HG03378 (cell line): ENCODE data around the gene CCZ1B.
"Not testable (repeated sequence)": the region's sequence is repeated elsewhere in the genome, so short reads cannot be mapped to it uniquely, and the experiment has no call there.

Experiments used
- ATAC-seq: cut with Tn5 transposase; IDR thresholded peaks from one replicate; pipeline ENCODE4 v1.9.1; 2021; ENCODE audit warnings: mild to moderate bottlenecking, moderate library complexity; ENCODE audit not compliant: unreplicated experiment

CCZ1B gene

DNA sequence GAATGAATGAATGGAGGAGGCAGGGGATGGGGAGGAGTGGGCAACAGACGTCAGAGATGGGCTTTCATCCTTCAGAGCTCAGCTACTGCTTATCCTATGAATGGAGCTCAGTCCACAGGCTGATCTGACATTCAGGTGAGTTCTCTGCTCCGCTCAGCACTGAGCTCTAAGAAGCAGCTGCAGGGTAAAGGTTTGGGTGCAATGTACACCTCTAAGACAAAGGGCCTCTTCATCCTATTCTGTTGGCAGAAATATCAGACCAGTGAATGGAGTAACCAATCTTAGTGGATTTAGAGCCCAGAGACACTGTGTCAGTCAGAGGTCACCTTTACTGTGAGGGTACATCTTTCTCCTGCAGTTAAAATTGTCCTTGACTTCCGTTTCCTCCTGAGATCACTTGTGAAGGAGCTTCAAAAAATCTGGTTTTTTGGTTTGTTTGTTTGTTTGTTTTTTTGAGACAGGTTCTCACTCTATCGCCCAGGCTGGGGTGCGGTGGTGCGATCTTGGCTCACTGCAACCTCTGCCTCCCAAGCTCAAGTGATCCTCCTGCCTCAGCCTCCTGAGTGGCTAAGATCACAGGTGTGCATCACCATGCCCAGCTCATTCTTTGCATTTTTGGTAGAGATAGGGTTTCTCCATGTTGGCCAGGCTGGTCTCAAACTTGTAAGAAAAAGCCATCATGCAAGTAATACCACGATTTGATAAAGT, 5.1 kb upstream of the CCZ1B start:
- no peak for ATAC-seq

DNA sequence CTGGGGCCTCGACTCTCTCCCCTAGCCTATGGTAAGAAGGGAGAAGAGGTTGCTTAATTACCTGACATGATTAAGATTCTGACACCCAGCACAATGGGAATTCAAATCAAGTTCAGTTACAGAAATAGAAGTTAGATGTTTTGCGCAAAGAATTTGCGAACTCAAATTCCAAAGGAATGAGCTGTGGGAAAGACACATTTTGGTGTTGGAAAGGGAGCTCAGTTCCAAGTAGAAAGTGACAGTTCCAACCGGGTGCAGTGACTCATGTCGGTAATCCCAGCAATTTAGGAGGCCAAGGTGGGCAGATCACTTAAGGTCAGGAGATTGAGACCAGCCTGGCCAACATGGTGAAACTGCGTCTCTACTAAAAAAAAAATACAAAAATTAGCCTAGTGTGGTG, 4.0 kb upstream of the CCZ1B start:
- ATAC-seq = not testable (repeated sequence)

DNA sequence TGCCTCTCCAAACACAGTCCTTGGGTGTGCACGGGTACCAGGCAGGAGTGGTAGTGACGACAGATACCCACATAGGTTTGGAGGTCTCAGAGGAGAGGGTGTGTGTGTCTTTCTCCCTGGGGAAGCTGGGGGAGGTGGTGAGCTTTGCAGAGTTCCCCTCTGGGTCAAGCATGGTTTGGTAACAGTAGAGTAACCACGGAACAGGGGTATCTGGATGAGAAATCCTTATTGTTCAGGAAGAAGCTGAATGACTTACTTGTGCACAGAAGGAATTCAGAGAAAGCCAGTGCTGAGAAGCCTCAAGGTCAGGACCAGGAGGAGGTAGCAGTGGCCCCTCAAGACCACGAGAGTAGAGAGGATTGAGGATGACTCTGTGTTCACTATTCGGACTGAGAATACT, 3.5 kb upstream of the CCZ1B start:
- not testable (repeated sequence) for ATAC-seq

DNA sequence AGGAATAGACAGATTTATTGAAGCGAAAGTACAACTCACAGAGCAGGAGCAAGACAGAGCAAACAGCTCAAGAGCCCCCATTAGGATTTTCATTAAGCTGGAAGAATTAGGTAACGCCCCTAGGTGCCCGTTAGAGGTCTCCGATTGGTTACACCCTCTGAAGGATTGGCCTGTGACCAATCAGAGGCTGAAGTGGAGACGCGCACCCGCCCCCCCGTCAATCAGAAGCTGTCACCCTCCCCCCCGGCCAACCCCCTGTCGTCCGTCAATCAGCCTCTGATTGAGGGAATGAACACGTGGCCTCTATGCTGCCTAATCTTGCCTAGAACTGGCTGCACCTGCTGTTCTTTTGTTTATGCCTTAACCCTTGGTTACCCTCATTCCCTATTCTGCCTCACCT, 1.1 kb upstream of the CCZ1B start:
- ATAC-seq = not testable (repeated sequence)

DNA sequence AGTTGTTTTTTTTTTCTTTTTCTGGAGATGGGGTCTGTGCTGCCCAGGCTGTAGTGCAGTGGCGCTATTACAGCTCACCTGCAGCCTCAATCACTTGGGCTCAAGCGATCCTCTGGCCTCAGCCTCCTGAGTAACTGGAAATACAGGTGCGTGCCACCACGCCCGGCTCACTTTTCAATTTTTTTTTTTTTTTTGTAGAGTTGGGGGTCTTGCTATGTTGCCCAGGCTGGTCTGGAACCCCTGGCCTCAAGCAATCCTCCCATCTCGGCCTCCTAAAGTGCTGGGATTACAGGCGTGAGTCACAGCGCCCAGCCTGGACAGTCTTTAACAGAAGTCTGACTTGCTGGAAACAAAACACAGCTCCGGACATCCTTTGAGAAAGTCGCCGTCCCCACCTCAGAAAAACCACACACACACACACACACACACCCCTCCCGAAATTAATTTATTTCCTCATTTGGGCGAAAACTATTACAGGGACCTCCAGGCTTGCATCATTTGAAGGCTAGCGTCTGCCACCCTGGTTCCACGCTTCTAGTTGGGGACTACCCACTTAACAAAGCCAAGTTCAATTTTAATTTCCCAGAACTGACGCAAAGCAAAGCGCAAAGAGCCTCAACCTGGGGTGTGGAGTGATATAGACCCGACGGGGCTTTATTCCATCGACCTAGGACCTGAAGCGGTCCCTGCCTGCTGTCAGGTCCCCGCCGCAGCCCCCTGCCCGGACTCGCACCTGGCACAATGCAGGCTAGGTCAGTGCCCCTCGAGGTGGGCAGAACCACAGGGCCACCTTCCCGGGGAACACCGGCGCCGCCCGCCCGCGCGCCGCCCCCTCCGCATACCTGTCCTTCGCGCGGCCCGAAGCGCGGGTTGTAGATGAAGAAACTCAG, 594 bp downstream of the CCZ1B start:
- ATAC-seq = peak; percentile 39

DNA sequence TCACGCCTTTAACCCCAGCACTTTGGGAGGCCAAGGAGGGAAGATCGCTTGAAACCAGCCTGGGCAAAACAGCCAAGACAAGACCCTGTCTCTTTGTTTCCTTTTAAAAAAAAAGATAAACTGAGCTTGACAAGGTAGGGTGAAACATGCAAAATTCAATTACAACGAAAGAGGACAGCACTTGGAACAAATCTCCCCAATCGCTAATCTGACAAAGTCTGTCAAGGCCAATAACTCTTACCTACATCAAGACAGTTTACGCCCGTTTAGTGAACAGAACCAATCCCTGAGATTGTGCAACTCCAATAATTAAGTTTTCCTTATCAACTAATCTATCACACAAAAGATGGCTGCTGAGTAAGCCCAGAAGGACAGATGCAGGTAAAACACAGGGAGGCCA, 4.5 kb downstream of the CCZ1B start:
- not testable (repeated sequence) for ATAC-seq

DNA sequence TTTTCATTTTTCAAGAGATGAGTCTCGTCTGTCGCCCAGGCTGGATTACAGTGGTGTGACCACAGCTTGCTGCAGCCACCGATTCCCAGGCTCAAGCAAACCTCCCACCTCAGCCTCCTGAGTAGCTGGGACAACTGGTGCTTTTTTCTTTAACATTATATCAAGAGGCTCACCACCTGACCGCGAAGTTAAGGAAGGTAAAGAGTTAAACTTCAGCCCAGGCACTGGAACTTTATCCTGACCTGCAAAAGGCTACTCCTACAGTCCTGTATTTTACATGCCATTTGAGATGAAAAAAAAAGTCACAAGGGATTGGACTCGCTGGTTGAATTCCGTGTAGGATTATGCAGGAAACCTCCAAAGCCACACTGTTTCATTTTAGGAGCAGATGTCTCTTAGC, 10.6 kb downstream of the CCZ1B start:
- ATAC-seq = not testable (repeated sequence)

DNA sequence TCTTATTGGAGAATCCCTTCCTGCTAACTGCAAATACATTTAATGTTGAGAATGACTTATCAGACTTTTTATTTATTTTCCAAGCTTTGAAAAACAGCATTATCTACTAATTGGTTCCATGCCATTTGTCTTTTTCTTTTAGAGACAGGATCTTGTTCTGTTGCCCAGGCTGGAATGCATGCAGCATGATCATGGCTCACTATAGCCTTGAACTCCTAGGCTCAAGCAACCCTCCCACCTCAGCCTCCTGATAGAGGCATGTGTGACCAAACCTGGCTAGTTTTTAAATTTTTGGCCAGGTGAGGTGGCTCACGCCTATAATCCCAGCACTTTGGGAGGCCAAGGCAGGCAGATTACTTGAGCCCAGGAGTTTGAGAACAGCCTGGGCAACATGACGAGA, 13.1 kb downstream of the CCZ1B start:
- ATAC-seq = not testable (repeated sequence)

DNA sequence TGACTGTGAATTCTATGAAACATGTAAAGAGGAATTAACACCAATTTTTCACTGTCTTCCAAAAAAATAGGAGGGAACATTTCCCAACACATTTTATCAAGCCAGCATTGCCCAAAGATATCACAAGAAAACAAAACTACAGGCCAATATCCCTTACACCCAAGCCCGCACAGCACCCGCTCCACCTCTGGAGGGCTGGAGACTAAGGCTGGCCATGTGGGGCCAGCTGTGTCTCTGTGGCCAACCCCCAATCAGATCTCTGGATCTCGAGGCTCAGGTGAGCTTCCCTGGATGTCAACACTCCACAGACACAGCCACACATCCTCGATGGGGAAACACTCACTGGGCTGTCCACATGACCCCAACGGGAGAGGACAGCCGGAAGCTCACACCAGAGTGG, 18.1 kb downstream of the CCZ1B start:
- not testable (repeated sequence) for ATAC-seq

DNA sequence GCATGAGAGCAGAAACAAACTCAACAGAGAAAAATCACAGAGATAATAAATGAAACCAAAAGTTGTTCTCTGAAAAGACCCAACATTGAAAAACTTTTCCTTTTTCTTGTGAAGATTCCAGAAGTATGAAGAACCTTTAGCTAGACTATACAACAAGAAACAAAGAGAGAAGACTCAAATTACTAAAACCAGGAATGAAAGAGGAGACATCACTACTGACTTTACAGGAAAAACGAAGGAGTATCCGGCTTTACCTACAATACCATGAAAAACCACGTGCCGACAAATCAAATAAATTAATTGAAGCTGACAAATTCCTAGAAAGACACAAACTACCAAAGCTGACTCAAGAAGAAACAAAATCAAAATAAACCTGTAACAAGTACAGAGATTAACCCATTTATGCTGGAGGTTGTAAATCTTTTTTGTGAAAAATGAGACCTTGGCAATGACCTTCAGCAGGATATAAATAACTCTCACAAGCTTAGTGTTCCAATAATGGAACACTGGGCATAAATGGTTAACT, 18.6 kb downstream of the CCZ1B start:
- ATAC-seq = not testable (repeated sequence)

DNA sequence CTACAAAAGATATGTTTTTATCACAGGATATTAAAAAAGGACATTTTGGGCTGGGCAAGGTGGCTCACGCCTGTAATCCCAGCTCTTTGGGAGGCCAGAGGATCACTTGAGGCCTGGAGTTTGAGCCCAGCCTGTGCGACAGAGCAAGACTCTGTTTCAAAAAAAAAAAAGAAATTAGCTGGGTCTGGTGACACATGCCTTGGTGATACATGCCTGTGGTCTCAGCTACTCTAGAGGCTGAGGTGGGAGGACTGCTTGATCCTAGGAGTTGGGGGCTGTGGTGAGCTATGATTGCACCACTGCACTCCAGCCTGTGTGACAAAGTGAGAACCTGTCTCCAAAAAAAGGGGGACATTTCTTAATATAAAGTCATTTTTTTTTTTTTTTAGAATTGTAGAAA, 25.7 kb downstream of the CCZ1B start:
- ATAC-seq = not testable (repeated sequence)

DNA sequence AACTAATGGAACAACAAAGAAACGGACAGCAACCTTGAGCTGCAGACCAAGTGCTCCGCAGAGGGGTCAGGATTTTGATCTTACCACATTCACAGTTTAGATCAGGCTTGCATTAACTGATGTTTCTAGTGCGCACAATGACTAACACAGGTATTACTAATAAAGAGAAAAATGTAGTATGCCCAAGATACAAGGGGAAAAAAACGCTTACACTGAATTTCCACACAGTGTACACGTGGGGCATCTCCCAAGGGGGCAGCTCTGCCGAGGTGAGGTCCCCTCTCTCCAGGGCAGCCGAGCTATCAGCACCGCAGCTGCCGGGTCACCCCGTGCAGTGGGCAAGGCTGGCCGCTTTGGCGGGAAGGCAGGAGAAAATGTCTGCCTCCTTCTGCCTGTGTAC, 26.2 kb downstream of the CCZ1B start:
- ATAC-seq = not testable (repeated sequence)

DNA sequence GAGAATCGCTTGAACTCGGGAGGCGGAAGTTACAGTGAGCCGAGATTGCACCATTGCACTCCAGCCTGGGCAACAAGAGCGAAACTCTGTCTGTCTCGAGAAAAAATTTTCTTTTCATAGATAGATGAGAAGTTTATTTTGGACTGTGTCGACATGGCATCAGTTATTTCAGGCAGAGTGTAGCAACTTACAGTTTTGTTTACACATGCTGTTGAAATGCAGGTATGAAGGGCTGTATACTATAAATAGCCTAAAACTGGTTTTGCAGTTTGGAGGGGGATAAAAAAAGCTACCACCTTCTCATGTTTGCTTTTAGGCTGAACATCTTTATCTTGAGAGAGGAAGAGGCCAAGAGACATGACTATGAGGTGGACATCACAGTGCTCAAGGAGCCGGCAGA, 28.0 kb downstream of the CCZ1B start:
- ATAC-seq = not testable (repeated sequence)

DNA sequence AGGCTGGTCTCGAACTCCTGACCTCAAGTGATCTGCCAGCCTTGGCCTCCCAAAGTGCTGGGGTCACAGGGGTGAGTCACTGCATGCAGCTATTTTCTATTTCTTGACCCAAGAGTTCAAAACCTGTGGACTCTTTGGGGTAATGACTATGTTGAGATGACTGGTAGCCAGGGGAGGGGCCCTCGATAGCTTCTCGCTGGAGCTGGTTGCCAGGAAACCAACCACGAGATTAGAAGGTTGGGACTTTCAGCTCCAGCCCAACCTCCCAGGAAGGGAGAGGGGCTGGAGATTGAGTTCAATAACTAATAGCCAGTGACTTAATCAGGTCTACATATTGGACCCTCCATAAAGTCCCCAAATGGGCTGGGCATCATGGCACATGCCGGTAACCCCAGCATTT, 28.9 kb downstream of the CCZ1B start:
- ATAC-seq = not testable (repeated sequence)

DNA sequence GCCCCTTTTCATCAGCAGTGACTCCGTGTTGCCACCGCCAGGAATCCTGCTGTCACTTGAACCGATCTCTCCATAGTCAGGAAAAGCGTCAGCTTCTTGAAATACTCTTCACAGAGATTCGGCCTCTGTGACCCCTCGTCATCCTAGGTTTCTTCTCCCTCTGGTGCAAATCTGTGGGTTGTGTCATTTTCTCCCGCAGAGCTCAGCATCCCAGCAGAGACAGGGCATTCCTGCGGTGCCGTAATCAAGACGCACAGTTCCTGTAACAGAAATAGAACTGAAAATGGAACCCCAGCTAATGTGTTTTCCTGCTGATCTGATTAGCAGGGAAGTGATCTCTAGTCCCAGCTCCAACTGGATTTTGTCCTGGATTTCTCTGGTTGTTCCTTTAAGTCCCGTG, 31.8 kb downstream of the CCZ1B start:
- not testable (repeated sequence) for ATAC-seq

DNA sequence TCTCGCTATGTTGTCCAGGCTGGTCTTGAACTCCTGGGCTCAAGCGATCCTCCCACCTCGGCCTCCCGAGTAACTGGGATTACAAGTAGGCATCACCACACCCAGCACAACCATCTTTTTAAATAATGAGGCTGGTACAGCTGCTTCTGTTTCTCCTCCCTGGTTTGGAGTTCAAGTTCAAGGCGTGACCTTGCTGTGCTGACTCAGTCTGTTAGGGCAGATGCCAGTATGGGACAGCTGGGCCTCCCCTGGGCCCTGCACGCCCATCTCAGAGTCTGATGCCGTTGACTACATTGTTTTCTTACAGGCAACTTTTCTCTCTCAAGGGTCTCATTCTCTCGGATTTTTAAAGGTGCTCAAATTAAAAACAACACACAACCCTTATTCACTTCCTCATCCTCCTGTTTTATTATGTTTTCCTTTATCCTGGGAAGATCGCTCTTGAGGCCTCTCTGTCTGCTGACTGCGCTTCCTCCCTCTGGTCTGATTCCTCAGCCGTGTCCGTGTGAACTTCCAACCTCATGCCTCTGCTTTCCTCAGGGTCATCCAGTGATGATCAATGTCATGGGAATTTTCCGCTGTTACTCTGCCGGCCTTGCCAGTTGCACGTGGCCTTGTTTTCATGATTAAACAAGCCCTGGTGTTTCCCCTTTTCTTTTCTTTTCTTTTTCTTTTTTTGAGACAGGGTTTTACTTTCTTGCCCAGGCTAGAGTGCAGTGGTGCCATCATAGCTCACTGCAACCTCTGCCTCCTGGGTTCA, 33.8 kb downstream of the CCZ1B start:
- not testable (repeated sequence) for ATAC-seq

DNA sequence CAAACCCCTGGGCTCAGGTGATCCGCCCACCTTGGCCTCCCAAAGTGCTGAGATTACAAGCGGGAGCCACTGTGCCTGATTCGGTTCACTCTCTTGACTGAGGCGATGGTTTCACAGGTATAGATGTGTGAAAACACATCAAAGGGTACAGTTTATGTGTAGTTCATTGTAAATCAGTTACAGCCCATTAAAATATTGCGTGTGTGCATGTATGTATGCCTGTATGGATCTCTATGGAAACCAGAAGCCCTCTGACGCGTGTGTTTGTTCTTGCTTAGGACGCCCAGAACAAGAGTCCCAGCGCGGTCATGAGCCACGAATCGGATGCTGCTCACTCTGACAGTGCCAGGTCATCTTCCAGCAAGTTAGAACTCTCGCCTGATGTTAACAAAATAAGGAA, 36.7 kb downstream of the CCZ1B start:
- ATAC-seq = not testable (repeated sequence)

DNA sequence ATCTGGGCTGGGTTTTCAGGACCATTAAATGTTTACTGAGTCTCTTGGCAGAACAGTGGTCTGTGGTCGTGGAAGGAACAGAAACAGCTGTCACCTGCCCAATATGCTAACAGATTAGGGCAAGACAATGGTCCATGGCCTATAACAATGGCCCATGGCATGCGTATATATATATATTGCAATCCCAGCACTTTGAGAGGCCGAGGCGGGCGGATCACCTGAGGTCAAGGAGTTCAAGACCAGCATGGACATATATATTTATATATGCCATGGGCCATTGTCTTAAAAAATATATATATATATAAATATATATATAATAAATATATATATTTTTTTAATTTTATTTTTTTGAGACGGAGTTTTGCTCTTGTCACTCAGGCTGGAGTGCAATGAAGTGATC, 44.5 kb downstream of the CCZ1B start:
- ATAC-seq = not testable (repeated sequence)

DNA sequence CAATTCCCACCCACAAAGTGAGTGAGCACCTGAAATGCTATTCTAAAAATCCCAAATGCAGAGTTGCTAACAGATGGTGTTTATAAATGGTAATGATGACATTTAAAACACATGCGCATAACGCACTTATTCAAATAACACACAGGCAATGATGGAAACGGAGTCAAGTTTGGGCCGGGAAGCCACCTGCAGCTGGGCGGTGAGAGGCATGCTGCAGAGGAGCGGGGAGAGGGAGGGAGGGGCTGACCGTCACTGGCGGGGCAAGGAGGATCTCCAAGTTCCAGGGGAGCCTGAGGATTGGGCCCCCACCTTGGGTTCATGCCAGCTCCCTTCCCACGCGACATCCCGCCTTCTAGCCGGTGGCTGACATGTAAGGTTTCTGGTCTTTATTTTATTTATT, 64.9 kb downstream of the CCZ1B start:
- not testable (repeated sequence) for ATAC-seq

DNA sequence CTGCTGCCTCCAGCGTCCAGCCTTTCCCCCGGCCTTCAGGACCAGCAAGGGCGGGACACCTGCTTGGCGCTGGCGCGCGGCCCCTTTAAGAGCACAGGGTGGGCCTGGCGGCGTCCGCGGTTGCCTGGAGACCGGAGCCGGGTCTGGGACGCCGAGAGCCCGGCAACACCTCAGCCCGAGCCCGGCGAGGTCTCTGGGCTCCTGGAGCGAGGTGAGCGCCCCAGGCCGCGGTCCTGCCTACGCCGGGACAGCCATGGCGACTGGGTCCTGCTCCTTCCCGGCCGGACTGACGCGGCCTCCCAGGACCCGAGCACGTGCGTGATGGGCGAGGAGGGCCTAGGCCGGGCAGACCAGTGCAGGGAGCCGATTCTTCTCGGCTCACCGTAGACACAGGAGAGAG, 72.1 kb downstream of the CCZ1B start, which contains the start of gene RSPH10B2:
Gene RSPH10B2 (plus strand): TSS at position 140 of the 400 bp plus-strand sequence. CDS start 3,575 bp downstream, outside the sequence.
- not testable (repeated sequence) for ATAC-seq

DNA sequence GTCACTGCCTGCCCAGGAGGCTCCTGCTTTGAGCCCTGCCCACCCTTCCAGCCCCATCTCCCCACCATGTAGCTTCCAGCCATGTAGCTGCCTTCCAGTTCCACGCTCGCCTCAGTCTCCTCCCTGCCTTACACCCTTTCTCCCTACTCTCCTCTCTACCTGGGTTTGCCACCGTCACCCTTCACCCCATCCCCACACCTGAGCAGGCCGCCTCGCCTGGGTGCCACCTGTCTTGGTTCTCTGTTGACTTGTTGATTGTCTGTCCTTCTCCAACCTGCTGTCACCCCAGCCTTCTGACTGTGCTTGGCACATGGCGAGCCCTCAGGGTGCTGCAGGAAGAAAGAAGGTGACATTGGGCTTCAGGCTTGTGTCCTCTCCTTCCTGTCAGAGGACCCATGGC, 75.9 kb downstream of the CCZ1B start:
- not testable (repeated sequence) for ATAC-seq
